ENCODE measurements around the gene HOXC9.

Gene HOXC9

GRCh38 chr12:54037360-54038283, 37.7 kb downstream of the HOXC9 start:
- TF ChIP-seq CTCF (IDR thresholded peaks at IDR 0.05) (no peak), ZFX (IDR thresholded peaks at IDR 0.05; ENCODE audit: borderline replicate concordance) (no peak)
- no peak overlapping the region for H3K27ac ChIP-seq

GRCh38 chr12:54038284-54038870, 38.4 kb downstream of the HOXC9 start:
- TF ChIP-seq ZFX (IDR thresholded peaks at IDR 0.05; ENCODE audit: borderline replicate concordance) (no peak), CTCF (IDR thresholded peaks at IDR 0.05) (no peak)
- H3K27ac ChIP-seq, result no peak overlapping the region

GRCh38 chr12:54038871-54039414, 39.0 kb downstream of the HOXC9 start:
- H3K27ac ChIP-seq, result no peak overlapping the region
- TF ChIP-seq CTCF (IDR thresholded peaks at IDR 0.05) (no peak), ZFX (IDR thresholded peaks at IDR 0.05; ENCODE audit: borderline replicate concordance) (no peak)

- no peak for TF ChIP-seq CTCF (IDR thresholded peaks at IDR 0.05)
- TF ChIP-seq ZFX (IDR thresholded peaks at IDR 0.05; ENCODE audit: borderline replicate concordance), result no peak
- H3K27ac ChIP-seq, result no peak overlapping the region
Observed at GRCh38 chr12:54039417-54040147, 39.6 kb downstream of the HOXC9 start.

- no peak overlapping the region for H3K27ac ChIP-seq
- TF ChIP-seq CTCF (IDR thresholded peaks at IDR 0.05), result no peak
- TF ChIP-seq ZFX (IDR thresholded peaks at IDR 0.05; ENCODE audit: borderline replicate concordance), result no peak
Observed at GRCh38 chr12:54040148-54040494, 40.2 kb downstream of the HOXC9 start.

GRCh38 chr12:54040648-54041047, 40.7 kb downstream of the HOXC9 start:
- H3K27ac ChIP-seq, result no peak overlapping the region
- TF ChIP-seq ZFX (IDR thresholded peaks at IDR 0.05; ENCODE audit: borderline replicate concordance) (no peak), CTCF (IDR thresholded peaks at IDR 0.05) (no peak)

Measured in 22Rv1 (cell line).